Natural killer cell treated with Interleukin-12 subunit alpha and Interleukin-12 subunit beta and Interleukin-15 and Interleukin-18, amount 100 ng/mL, for 72 hours (primary cell): ENCODE data around the gene LRMDA. TPM values are rescaled to one million over a fixed set of nuclear protein-coding genes. Genes with fewer than 3 reads are reported as not detected.
A peak's percentile ranks its signal among the peaks of the same experiment; 100 is the strongest.
"Not testable (repeated sequence)": the region's sequence is repeated elsewhere in the genome, so short reads cannot be mapped to it uniquely, and the experiment has no call there.

Experiments
- ATAC-seq, 2 donors: fragments of 150-1000 bp; cut with Tn5 transposase in 1 of 2; sonication (Bioruptor Pico), chemical (Tn5 transposase) in 1 of 2; 2 replicates each; pipeline ENCODE4 v1.10.0; 2021
- DNase-seq: peaks from one replicate; pipeline ENCODE4 v3.0.0; 2022; ENCODE audit warnings: low spot score
- H3K27ac Mint-ChIP-seq, 2 donors: 1 replicate in 1 of 2; 2 replicates in 1 of 2; pipeline ENCODE4 v1.8.0; 2022; ENCODE audit warnings: mixed read lengths in 2 of 2, mild to moderate bottlenecking in 1 of 2, moderate library complexity in 1 of 2
- H3K27me3 Mint-ChIP-seq, 2 donors: 1 replicate in 1 of 2; 2 replicates in 1 of 2; pipeline ENCODE4 v1.8.0; 2022; ENCODE audit warnings: mixed read lengths in 2 of 2
- H3K36me3 Mint-ChIP-seq: one replicate; pipeline ENCODE4 v1.8.0; 2022; ENCODE audit warnings: mixed read lengths
- H3K4me1 Mint-ChIP-seq, 2 donors: 1 replicate in 1 of 2; 2 replicates in 1 of 2; pipeline ENCODE4 v1.8.0; 2022; ENCODE audit warnings: low read depth in 2 of 2, mixed read lengths in 2 of 2, mild to moderate bottlenecking in 1 of 2
- H3K4me3 Mint-ChIP-seq: one replicate; pipeline ENCODE4 v1.8.0; 2022; ENCODE audit warnings: mixed read lengths
- H3K9me3 Mint-ChIP-seq: 2 replicates; pipeline ENCODE4 v1.8.0; 2022; ENCODE audit warnings: mixed read lengths
- total RNA-seq, 2 donors: library from RNA; stranded (reverse); gene quantifications; one replicate each; pipeline ENCODE4 v1.2.3, GENCODE V29; 2022

Gene LRMDA
- total RNA-seq, 2 donors from 2014 or later: 0.92 to 1.8 TPM

DNA sequence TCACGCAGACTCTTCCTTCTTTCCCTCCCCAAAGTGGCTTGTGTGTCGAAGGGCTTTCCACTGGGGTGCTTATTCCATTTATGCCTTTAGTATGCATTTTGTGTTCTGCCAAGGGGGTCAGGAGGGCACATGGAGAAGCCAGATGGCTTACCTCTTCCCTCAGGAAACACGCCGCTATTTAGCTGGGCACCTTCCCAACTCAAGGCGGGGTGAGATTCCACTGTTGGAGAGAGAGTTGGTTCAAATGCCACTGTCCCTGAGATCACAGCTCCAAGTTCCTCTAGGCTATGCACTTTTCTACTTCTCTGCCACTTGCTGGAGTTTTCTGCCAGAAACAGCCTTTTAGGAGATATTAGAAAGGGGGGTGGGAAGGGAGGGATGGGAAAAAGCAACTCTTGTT, 1091.8 kb downstream of the LRMDA start:
- Mint-ChIP-seq H3K27ac (no peak overlapping the region), H3K4me3 (no peak overlapping the region), H3K9me3 (no peaks in the 10 kb centered on the region), H3K36me3 (no peaks in the 10 kb centered on the region), H3K4me1 (no peaks in the 10 kb centered on the region), H3K27me3 (no peaks in the 10 kb centered on the region)
- ATAC-seq (no peak), DNase-seq (no peak)

DNA sequence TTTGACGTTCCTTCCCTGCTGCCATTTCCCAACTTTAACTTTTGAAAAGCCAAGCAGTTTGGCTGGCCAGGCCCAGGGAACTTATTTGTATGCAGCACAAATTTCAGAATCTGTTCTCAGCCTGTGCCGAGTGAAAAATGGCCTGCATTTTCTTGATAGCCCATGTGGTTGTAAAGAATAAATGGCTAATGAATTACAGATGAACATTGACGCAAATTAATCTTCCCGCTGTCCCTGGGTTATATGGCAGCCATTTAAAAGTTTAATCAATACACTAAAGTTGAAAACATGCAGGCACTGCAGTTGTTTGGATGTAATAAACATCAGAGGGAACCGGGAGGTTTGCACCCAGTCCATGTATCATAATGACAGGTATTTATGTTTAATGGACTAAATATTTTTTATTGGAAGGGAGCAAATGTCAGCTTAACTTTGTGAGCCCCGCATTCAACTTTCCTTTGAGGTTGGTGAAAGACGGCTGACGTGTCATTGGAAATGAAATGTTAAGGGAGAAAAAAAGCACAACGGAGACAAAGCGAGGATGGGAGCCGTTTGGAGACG, 1092.4 kb downstream of the LRMDA start:
- Mint-ChIP-seq H3K4me3 (no peak overlapping the region), H3K27ac (no peak overlapping the region), H3K36me3 (no peaks in the 10 kb centered on the region), H3K9me3 (no peaks in the 10 kb centered on the region), H3K4me1 (no peaks in the 10 kb centered on the region), H3K27me3 (no peaks in the 10 kb centered on the region)
- DNase-seq (no peak), ATAC-seq (no peak)

DNA sequence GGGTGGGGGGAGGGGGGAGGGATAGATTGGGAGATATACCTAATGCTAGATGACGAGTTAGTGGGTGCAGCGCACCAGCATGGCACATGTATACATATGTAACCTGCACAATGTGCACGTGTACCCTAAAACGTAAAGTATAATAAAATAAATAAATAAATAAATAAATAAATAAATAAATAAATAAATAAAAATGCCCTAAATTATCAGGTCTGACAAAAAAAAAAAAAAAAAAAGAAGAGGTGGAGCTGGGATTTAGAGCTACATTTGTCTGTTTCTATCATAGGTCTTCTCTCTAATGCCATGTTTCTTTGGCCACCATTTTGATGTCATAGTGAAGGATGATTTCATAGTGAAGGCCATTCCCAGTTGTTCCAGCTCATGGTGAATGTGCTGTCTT, 1095.4 kb downstream of the LRMDA start:
- ATAC-seq: not testable (repeated sequence)

DNA sequence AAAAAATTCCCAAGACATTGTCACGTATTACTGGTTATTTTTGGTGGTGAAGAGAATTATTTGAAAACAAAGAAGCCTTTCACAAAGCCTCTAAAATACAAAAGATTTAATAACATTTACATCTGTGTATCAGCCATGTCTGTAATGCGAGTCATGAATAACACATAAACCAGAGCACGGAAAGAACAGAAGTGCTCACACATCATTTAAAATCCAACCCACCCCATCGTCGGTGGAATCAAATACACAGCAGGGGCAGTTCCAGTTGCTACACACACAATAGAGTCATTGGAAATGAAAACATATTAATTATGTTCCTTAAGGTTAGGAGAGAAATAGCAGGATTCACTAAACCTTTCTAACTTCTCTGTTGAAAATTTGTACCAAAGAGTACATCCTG, 1108.9 kb downstream of the LRMDA start:
- Mint-ChIP-seq H3K36me3 (no peaks in the 10 kb centered on the region), H3K27ac (no peak overlapping the region), H3K9me3 (no peaks in the 10 kb centered on the region), H3K4me3 (no peak overlapping the region), H3K4me1 (no peaks in the 10 kb centered on the region), H3K27me3 (no peaks in the 10 kb centered on the region)
- DNase-seq (no peak), ATAC-seq (no peak)

More for the DNA sequence above, 1095.4 kb downstream of the LRMDA start:
- not testable (repeated sequence) for DNase-seq, H3K36me3 Mint-ChIP-seq, H3K9me3 Mint-ChIP-seq, H3K4me3 Mint-ChIP-seq, H3K27ac Mint-ChIP-seq, H3K4me1 Mint-ChIP-seq, H3K27me3 Mint-ChIP-seq

DNA sequence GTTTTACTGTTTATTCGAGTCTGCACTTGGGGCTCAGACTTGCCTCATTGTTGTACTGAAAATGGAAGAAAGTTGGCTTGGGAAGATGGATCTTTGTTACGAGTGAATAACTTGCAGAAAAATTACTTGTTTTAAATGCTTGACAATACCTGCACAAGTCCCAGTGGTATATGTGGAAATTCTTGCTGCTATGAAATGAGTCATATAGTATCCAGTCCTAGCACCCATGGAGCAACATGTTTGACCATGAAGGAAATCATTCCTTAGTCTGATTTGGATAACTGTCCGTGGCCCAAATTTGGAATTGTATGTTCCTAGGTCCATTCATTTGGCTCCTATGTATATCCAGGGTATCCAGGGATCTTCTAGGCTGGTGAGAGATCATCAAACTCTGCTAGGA, 1109.4 kb downstream of the LRMDA start:
- no peak overlapping the region for H3K4me3 Mint-ChIP-seq
- no peaks in the 10 kb centered on the region for H3K27me3 Mint-ChIP-seq
- no peaks in the 10 kb centered on the region for H3K36me3 Mint-ChIP-seq
- no peaks in the 10 kb centered on the region for H3K4me1 Mint-ChIP-seq
- no peak overlapping the region for H3K27ac Mint-ChIP-seq
- DNase-seq: no peak
- H3K9me3 Mint-ChIP-seq: no peaks in the 10 kb centered on the region
- ATAC-seq: no peak

DNA sequence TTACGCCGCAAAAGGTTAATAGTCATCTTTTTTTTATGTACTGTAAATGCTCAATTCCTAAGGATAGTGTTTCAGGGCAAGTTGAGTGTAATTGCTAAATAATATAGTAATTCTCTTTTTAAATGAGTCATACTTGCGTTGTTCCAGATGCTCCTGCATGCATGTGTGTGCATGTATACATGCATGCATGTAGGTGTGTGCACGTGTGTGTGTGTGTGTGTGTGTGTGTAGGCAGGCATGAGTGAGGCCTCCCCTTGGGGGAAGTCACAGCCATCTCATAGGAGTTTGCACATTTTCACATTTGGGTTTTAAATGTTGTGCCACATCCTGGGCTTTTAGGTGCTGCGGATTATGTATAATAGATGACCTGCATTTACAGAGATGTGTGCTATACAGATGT, 1110.4 kb downstream of the LRMDA start:
- ATAC-seq: no peak
- Mint-ChIP-seq H3K27me3 (no peaks in the 10 kb centered on the region), H3K27ac (no peak overlapping the region)

DNA sequence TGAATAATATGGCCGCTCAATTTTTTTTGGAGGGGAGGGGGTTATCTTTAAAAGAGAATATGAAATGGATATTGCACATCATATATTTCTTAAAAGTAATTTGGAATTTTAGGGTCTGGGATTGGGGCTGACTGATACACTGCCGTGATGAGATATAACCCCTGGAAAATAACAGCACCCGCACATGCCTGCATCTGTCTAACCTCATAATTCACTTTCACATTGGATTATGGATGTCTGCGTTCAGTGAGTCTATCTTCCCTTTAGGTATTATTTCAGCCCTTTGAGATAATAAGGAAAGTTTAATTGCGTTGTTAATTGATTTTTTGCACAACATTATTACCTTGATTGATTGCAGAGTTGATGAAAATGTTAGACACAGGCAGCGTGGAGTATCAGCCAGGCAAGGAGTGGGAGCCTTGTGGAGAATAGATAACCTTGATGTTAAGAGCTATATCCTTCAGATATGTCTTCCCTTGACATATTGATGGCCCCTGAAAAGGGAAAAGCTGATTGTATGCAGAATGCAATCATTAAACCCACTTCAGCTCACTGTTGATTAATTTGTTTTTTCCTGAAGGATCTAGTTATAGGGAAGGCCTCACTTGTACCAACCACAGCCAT, 1111.0 kb downstream of the LRMDA start:
- ATAC-seq: no peak
- peaks cover 0 to under 1% of the 10 kb centered on the region in 2 donors for H3K27me3 Mint-ChIP-seq
- no peaks in the 10 kb centered on the region for H3K9me3 Mint-ChIP-seq
- H3K27ac Mint-ChIP-seq: no peak overlapping the region
- no peaks in the 10 kb centered on the region for H3K36me3 Mint-ChIP-seq
- H3K4me1 Mint-ChIP-seq: no peaks in the 10 kb centered on the region
- H3K4me3 Mint-ChIP-seq: no peak overlapping the region
- no peak for DNase-seq

More for the DNA sequence above, 1110.4 kb downstream of the LRMDA start:
- Mint-ChIP-seq H3K9me3 (no peaks in the 10 kb centered on the region), H3K36me3 (no peaks in the 10 kb centered on the region), H3K4me1 (no peaks in the 10 kb centered on the region), H3K4me3 (no peak overlapping the region)
- DNase-seq: no peak

DNA sequence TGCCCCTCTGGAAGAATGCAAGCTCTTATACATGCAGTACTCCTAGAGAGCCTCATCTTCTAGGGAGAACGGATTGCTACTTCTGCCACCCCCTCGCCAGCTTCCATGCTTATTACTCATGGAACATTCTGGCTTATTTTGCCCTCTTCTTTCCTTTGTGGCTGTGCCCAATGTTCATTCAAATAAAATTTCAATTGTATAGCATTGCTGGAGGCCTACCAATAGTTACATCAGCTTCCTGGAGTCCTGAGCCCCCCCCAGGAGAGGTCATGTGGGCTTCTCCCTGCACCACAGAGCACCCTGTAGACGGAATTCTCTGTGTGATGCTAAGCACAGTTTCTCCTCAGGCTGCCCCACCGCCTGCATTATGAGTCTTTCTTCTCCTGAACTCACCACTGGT, 1112.2 kb downstream of the LRMDA start:
- peaks cover 0 to 5% of the 10 kb centered on the region in 2 donors for H3K27me3 Mint-ChIP-seq
- no peaks in the 10 kb centered on the region for H3K9me3 Mint-ChIP-seq
- no peak overlapping the region for H3K4me3 Mint-ChIP-seq
- H3K4me1 Mint-ChIP-seq: no peaks in the 10 kb centered on the region
- ATAC-seq (no peak), DNase-seq (no peak)
- H3K36me3 Mint-ChIP-seq: no peaks in the 10 kb centered on the region
- H3K27ac Mint-ChIP-seq: no peak overlapping the region

DNA sequence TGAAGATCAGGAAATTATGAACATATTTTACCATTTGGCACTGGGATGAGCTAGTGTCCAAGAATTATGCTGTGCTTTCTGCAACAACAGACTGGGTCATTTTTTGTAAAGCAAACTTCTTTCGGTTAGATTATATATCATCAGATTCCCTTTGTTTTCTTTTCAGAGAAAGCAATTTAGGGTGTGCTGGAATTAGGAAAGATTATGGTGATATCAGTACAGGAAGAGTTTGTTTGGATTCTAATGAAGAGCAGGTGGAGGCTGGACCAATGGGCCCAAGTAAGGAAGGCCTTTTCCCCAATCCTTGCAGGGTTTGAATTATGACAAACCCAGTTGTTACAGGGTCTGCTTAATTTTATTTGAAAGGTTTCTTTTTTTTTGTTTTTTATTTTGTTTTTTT, 1113.4 kb downstream of the LRMDA start:
- no peak for DNase-seq
- no peak for ATAC-seq
- H3K36me3 Mint-ChIP-seq: no peaks in the 10 kb centered on the region
- peaks cover 0 to 5% of the 10 kb centered on the region in 2 donors for H3K27me3 Mint-ChIP-seq
- no peak overlapping the region for H3K4me3 Mint-ChIP-seq
- H3K9me3 Mint-ChIP-seq: no peaks in the 10 kb centered on the region
- H3K27ac Mint-ChIP-seq: no peak overlapping the region
- no peaks in the 10 kb centered on the region for H3K4me1 Mint-ChIP-seq

DNA sequence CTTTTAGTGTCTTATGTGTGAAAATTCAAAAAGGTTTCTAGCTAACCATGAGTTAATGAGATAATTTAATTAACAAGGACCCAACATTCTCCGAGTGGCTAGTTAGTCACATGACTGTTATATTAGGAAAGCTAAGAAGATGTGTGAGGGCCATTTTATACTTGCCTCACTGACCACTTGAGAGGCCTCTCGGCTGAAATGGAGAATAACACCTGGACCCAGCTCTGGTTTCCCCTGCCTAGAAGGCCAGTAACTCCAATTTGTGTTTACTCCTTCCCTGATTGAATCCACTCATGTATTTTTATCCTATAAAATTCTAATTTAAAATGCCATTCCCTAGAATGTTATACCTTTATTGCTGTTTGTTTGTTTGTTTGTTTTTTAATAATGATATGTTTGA, 1115.0 kb downstream of the LRMDA start:
- Mint-ChIP-seq H3K4me3 (no peak overlapping the region), H3K36me3 (no peaks in the 10 kb centered on the region), H3K27me3 (peaks cover 0 to 8% of the 10 kb centered on the region in 2 donors), H3K4me1 (peaks cover 0 to 4% of the 10 kb centered on the region in 2 donors), H3K27ac (no peak overlapping the region), H3K9me3 (no peaks in the 10 kb centered on the region)
- no peak for DNase-seq
- ATAC-seq: no peak

DNA sequence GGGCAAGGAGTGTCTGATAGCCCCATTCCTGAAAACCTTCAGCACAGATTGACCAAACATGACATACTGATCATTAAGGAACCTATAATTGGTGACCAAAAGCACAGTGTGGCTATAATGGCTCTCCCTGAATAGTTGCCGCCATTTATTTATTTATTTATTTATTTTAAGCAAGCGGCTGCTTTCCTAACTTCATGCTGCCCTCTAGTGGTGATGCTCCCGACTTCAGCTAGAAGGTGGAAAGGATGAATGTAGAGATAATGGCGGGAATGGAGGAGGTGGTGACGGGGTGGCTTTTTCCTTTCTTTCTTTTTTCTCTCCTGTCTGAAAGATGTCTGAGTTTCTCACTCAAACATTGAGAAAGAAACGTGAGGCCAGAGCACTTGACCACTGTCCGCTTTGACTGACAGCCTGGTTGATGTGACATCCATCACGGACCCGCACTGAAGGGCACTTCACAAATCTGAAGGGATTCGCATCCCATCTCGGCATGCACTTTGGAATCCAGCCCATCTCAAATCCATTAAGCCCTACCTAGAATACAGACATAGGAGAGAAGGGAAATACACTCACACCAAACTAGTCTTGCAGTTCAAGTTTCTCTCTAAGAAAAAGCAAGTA, 1116.0 kb downstream of the LRMDA start:
- Mint-ChIP-seq H3K27ac (no peak overlapping the region), H3K4me1 (peaks cover 0 to 4% of the 10 kb centered on the region in 2 donors), H3K36me3 (no peaks in the 10 kb centered on the region), H3K4me3 (no peak overlapping the region), H3K27me3 (peaks cover 0 to 8% of the 10 kb centered on the region in 2 donors), H3K9me3 (no peaks in the 10 kb centered on the region)
- ATAC-seq (no peak), DNase-seq (no peak)

DNA sequence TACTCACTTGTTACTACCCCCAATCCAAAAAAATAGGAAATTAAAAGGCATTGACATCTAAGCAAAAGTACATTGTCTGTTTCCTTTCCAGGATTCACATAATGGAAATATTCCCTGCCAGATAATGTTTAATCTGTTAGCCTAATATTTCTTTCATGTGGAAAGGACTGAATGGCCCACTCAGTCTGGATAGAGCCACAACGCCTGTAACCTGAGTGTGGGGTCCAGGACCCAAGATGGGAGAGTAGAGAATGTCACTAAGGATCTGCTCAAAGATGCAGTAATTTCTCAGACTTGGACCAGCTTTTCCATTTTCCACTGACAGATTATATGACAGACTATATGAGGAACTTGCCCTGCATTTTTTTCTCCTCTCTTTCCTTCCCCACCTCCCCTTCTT, 1117.3 kb downstream of the LRMDA start:
- Mint-ChIP-seq H3K9me3 (no peaks in the 10 kb centered on the region), H3K4me1 (peaks cover 0 to 4% of the 10 kb centered on the region in 2 donors), H3K27me3 (peaks cover 0 to 8% of the 10 kb centered on the region in 2 donors), H3K4me3 (no peak overlapping the region), H3K27ac (no peak overlapping the region), H3K36me3 (no peaks in the 10 kb centered on the region)
- ATAC-seq (no peak), DNase-seq (no peak)

DNA sequence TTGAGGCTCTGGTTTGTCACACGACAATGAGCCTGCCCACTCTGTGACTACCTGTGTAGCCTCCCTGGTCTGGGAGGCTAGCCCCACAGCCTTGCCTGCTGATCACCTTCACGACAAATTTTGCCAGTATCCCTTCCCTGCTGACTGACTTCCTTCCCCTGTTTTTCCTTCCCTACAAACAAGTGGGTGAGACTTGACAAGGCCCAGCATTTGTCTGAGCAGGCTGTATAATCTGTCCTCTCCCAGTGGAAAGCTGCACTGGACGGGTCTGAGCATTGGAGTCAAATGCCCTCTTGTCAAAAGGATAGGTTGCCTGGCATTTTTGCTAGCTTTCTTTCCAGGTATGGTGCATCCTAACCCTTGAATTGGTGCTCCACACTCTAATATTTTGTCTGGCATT, 1117.7 kb downstream of the LRMDA start:
- Mint-ChIP-seq H3K36me3 (no peaks in the 10 kb centered on the region), H3K27me3 (peaks cover 0 to 8% of the 10 kb centered on the region in 2 donors), H3K4me3 (no peak overlapping the region), H3K4me1 (peaks cover 0 to 4% of the 10 kb centered on the region in 2 donors), H3K27ac (no peak overlapping the region), H3K9me3 (no peaks in the 10 kb centered on the region)
- DNase-seq (no peak), ATAC-seq (no peak)

DNA sequence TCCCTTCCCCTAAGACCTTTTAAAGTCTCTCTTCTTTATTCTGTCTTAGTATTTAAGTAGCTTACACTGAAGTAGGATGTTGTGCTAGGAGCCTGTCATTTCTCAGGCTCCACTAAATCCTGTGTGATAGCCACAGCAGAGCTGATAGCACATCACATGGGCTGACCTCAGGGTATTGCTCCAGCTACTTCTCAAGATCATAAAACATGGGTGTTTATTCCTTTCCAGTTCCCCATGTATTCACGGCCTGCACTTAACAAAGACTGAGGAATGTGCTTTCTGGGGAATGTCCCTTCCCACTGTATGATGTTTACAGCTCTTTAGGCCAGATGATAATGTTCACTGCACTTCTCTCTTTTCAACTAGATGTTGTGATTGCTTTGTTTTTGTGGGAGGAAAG, 1119.4 kb downstream of the LRMDA start:
- DNase-seq (no peak), ATAC-seq (peak in 1 of 2 donors; percentile 28)
- H3K36me3 Mint-ChIP-seq: no peaks in the 10 kb centered on the region
- no peaks in the 10 kb centered on the region for H3K9me3 Mint-ChIP-seq
- H3K4me3 Mint-ChIP-seq: no peak overlapping the region
- H3K4me1 Mint-ChIP-seq: peaks cover 0 to 4% of the 10 kb centered on the region in 2 donors
- H3K27ac Mint-ChIP-seq: no peak overlapping the region
- H3K27me3 Mint-ChIP-seq: peaks cover 0 to 8% of the 10 kb centered on the region in 2 donors
